Measurements from ENCODE around the gene MCC. TPM values are rescaled to one million over a fixed set of nuclear protein-coding genes. Genes with fewer than 3 reads are reported as not detected.

Gene MCC
- total RNA-seq, 2 experiments from 2014 or later = 0.25 TPM; not detected in 1

- BruUV-seq (replicated peaks) = no TSS peak
- POLR2A ChIA-PET = interaction anchor here (1.1 kb wide), 1 partner anchor 84 kb away, joined by 3 read pairs; no protein-coding TSS in a partner anchor
- TF ChIP-seq, protein P1, sequence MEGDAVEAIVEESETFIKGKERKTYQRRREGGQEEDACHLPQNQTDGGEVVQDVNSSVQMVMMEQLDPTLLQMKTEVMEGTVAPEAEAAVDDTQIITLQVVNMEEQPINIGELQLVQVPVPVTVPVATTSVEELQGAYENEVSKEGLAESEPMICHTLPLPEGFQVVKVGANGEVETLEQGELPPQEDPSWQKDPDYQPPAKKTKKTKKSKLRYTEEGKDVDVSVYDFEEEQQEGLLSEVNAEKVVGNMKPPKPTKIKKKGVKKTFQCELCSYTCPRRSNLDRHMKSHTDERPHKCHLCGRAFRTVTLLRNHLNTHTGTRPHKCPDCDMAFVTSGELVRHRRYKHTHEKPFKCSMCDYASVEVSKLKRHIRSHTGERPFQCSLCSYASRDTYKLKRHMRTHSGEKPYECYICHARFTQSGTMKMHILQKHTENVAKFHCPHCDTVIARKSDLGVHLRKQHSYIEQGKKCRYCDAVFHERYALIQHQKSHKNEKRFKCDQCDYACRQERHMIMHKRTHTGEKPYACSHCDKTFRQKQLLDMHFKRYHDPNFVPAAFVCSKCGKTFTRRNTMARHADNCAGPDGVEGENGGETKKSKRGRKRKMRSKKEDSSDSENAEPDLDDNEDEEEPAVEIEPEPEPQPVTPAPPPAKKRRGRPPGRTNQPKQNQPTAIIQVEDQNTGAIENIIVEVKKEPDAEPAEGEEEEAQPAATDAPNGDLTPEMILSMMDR (conservative IDR thresholded peaks at IDR 0.05; ENCODE audit: low read length) = no peak
- no peak for TF ChIP-seq EZH2phosphoT487 (IDR thresholded peaks at IDR 0.05; ENCODE audit: borderline replicate concordance, low read depth, low read length)
These were observed 220.0 kb downstream of the MCC start for GRCh38 chr5:113268232-113268631.

DNA sequence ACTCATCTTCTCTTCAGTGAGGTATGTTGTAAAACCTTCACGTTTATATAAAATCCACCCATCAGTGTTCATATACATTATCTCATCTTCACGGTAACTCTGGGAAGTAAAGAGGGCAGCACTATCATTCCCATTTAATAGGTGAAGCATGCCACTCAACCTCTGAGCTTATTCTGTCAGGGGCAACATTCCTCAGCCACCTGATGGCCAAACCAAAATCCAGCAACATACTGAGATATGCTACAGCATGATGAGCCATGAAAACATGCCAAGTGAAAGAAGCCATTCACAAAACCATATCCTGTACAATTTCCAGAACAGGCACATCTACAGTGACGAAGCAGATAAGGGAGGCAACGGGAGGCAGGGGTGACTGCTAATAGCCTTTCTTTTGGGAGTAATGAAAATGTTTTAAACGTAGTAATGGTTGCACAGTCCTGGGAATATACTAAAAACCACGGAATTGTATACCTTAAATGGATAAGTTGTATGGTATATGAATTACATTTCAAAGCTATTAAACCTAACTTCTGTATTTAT, 220.8 kb downstream of the MCC start:
- Histone ChIP-seq H3K9me2 (ENCODE audit: insufficient read depth, low read length) (no peaks in the 10 kb centered on the region), H3K4me3 (ENCODE audit: low read depth, low read length, poor library complexity, severe bottlenecking) (no peak overlapping the region), H3K4me2 (ENCODE audit: low read length) (no peak overlapping the region), H3K27ac (ENCODE audit: low read depth, low read length, poor library complexity, severe bottlenecking) (no peak overlapping the region), H2AFZ (ENCODE audit: low read length) (no peak overlapping the region), H4K20me1 (ENCODE audit: insufficient read depth, low read length) (no peaks in the 10 kb centered on the region), H3K79me2 (ENCODE audit: insufficient read depth, low read depth, low read length) (no peaks in the 10 kb centered on the region), H3K9me3 (ENCODE audit: low read length) (no peaks in the 10 kb centered on the region), H3K36me3 (ENCODE audit: insufficient read depth, low read length) (no peaks in the 10 kb centered on the region), H3K4me1 (ENCODE audit: insufficient read depth, low read length, poor library complexity, severe bottlenecking) (peaks cover 7% of the 10 kb centered on the region)
- POLR2A ChIA-PET = interaction anchor here (0.7 to 1.2 kb wide), 3 partner anchors 8 to 85 kb away, joined by 3 to 4 read pairs (median 3); no protein-coding TSS in a partner anchor
- no peak for DNase-seq (ENCODE audit: low spot score)
- TF ChIP-seq EZH2phosphoT487 (IDR thresholded peaks at IDR 0.05; ENCODE audit: borderline replicate concordance, low read depth, low read length) = no peak
- TF ChIP-seq, protein P1 (conservative IDR thresholded peaks at IDR 0.05; ENCODE audit: low read length) = no peak
- no TSS peak for BruUV-seq (replicated peaks)
- intact Hi-C loops (cut with micrococcal nuclease; ENCODE audit: unreplicated experiment) = no loop called here
- CTCF ChIA-PET (ENCODE audit: unreplicated experiment) = no interaction called here

More at GRCh38 chr5:113268232-113268631, 220.0 kb downstream of the MCC start:
- Histone ChIP-seq H4K20me1 (ENCODE audit: insufficient read depth, low read length) (no peaks in the 10 kb centered on the region), H3K27ac (ENCODE audit: low read depth, low read length, poor library complexity, severe bottlenecking) (no peak overlapping the region), H3K9me3 (ENCODE audit: low read length) (no peaks in the 10 kb centered on the region), H2AFZ (ENCODE audit: low read length) (no peak overlapping the region), H3K9me2 (ENCODE audit: insufficient read depth, low read length) (no peaks in the 10 kb centered on the region), H3K4me1 (ENCODE audit: insufficient read depth, low read length, poor library complexity, severe bottlenecking) (no peaks in the 10 kb centered on the region), H3K36me3 (ENCODE audit: insufficient read depth, low read length) (no peaks in the 10 kb centered on the region), H3K79me2 (ENCODE audit: insufficient read depth, low read depth, low read length) (no peaks in the 10 kb centered on the region), H3K4me3 (ENCODE audit: low read depth, low read length, poor library complexity, severe bottlenecking) (no peak overlapping the region), H3K4me2 (ENCODE audit: low read length) (no peak overlapping the region)
- CTCF ChIA-PET (ENCODE audit: unreplicated experiment) = no interaction called here
- intact Hi-C loops (cut with micrococcal nuclease; ENCODE audit: unreplicated experiment) = no loop called here
- no peak for DNase-seq (ENCODE audit: low spot score)

DNA sequence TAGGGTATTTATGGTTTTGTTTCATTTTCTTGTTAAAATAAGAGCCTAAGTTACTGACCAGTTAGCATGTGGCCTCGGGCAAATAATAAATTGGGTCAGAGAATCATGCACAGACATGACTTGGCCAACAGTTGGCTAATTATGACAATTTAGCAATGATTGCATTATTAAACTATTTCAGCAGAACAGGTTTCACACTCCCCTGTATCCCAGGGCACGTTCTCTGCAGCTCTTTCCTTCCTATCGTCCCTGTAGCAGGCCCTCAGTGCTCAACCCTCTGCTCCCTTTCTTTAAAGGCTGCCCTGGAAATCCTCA, 221.4 kb downstream of the MCC start:
- Histone ChIP-seq H3K4me2 (ENCODE audit: low read length) (no peak overlapping the region), H3K9me3 (ENCODE audit: low read length) (no peaks in the 10 kb centered on the region), H3K27ac (ENCODE audit: low read depth, low read length, poor library complexity, severe bottlenecking) (no peak overlapping the region), H4K20me1 (ENCODE audit: insufficient read depth, low read length) (no peaks in the 10 kb centered on the region), H3K4me3 (ENCODE audit: low read depth, low read length, poor library complexity, severe bottlenecking) (no peak overlapping the region), H3K4me1 (ENCODE audit: insufficient read depth, low read length, poor library complexity, severe bottlenecking) (peaks cover 11% of the 10 kb centered on the region), H3K79me2 (ENCODE audit: insufficient read depth, low read depth, low read length) (no peaks in the 10 kb centered on the region), H3K9me2 (ENCODE audit: insufficient read depth, low read length) (no peaks in the 10 kb centered on the region), H2AFZ (ENCODE audit: low read length) (no peak overlapping the region), H3K36me3 (ENCODE audit: insufficient read depth, low read length) (no peaks in the 10 kb centered on the region)
- TF ChIP-seq EZH2phosphoT487 (IDR thresholded peaks at IDR 0.05; ENCODE audit: borderline replicate concordance, low read depth, low read length) = no peak
- TF ChIP-seq, protein P1 (conservative IDR thresholded peaks at IDR 0.05; ENCODE audit: low read length) = no peak
- ChIA-PET POLR2A (interaction anchor here (0.6 to 1.2 kb wide), 2 partner anchors 9 to 965 kb away, joined by 3 to 4 read pairs; no protein-coding TSS in a partner anchor), CTCF (ENCODE audit: unreplicated experiment) (no interaction called here)
- no peak for DNase-seq (ENCODE audit: low spot score)
- intact Hi-C loops (cut with micrococcal nuclease; ENCODE audit: unreplicated experiment) = no loop called here
- no TSS peak for BruUV-seq (replicated peaks)
